ENCODE measurements around the gene SERPINB10.

SERPINB10 gene

DNA sequence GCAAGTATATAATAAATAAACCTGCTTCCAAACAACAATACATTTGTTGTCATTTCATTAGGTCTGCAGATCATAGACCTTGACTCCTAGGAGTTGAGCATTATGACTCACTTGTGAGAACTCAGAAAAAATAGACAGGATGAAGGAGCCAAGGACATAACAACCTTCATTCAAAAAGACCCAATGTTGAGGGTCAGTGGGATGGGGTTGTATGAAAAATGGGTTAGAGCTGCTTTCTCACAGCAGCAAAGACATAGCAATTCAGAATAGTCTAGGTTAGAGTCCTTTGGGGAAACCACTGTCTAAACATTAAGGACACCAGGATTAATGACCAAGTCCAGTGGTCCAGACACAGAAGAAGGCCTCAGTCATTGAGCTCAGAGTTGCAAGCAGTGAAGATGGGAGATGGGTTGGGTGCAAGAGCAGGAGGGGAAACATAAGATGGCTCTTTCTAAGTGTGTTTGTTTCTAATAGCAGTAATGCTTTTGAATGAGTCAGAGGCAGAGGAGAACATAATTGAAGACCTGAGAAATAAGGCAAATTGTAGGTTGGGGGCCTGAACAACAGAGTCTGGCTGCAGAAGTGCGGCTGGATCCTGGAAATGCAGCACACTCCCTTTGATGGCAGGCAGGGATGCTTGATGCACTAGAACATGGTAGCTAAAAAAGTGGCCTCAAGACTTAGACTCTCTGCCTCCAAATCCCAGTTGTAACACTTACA, 3.7 kb upstream of the SERPINB10 start:
- no peak overlapping the region for H3K4me3 ChIP-seq (ENCODE audit: low read depth, low read length)
- TF ChIP-seq MYC (IDR thresholded peaks at IDR 0.05; ENCODE audit: low read depth, low read length) = no peak
- TF ChIP-seq, protein P1, sequence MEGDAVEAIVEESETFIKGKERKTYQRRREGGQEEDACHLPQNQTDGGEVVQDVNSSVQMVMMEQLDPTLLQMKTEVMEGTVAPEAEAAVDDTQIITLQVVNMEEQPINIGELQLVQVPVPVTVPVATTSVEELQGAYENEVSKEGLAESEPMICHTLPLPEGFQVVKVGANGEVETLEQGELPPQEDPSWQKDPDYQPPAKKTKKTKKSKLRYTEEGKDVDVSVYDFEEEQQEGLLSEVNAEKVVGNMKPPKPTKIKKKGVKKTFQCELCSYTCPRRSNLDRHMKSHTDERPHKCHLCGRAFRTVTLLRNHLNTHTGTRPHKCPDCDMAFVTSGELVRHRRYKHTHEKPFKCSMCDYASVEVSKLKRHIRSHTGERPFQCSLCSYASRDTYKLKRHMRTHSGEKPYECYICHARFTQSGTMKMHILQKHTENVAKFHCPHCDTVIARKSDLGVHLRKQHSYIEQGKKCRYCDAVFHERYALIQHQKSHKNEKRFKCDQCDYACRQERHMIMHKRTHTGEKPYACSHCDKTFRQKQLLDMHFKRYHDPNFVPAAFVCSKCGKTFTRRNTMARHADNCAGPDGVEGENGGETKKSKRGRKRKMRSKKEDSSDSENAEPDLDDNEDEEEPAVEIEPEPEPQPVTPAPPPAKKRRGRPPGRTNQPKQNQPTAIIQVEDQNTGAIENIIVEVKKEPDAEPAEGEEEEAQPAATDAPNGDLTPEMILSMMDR (IDR thresholded peaks at IDR 0.05; ENCODE audit: low read depth, low read length) = no peak
- no peak for TF ChIP-seq POLR2A (IDR thresholded peaks at IDR 0.05; ENCODE audit: extremely low read depth, insufficient read length)
- TF ChIP-seq, protein P2, sequence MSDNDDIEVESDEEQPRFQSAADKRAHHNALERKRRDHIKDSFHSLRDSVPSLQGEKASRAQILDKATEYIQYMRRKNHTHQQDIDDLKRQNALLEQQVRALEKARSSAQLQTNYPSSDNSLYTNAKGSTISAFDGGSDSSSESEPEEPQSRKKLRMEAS (IDR thresholded peaks at IDR 0.05; ENCODE audit: low read depth, low read length) = no peak
- no peak for DNase-seq (ENCODE audit: low read depth)

DNA sequence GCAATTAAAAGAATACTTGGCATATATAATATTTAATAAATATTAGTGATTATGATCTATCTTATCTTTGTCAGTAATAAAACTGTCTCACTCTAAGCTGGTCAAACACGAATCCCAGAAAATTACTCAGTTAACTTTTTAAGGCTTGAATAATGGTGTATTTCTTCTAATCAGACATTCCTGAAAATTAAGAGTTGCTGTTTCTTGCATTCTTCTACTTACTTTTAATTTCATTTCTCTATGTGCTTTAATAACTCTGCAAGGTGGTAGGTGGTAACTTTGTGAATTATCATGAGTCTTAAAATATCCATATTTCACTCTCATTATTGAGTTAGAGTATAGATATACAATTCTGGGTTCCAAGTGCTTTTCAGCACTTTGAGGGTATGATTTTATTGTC, 3.1 kb upstream of the SERPINB10 start:
- TF ChIP-seq, protein P2 (IDR thresholded peaks at IDR 0.05; ENCODE audit: low read depth, low read length) = no peak
- no peak for TF ChIP-seq POLR2A (IDR thresholded peaks at IDR 0.05; ENCODE audit: extremely low read depth, insufficient read length)
- DNase-seq (ENCODE audit: low read depth) = no peak
- no peak overlapping the region for H3K4me3 ChIP-seq (ENCODE audit: low read depth, low read length)

DNA sequence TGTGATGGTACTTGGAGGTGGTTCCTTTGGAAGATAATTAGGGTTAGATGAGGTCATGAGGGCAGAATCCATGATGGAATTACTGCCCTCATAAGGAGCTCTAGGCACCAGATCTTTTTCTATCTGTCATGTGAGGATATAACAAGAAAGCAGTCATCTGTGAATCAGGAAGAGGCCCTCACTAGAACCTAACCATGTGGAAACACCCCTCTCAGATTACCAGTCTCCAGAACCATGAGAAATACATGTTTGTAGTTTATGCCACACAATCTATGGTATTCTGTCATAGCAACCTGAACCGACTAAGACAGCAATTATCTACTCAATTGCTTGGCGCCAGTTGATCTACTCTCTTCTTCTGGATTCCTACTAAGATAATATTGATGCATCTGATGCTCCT, 2.4 kb upstream of the SERPINB10 start:
- no peak overlapping the region for H3K4me3 ChIP-seq (ENCODE audit: low read depth, low read length)
- no peak for DNase-seq (ENCODE audit: low read depth)
- TF ChIP-seq MYC (IDR thresholded peaks at IDR 0.05; ENCODE audit: low read depth, low read length) = no peak
- TF ChIP-seq, protein P1 (IDR thresholded peaks at IDR 0.05; ENCODE audit: low read depth, low read length) = no peak
- TF ChIP-seq POLR2A (IDR thresholded peaks at IDR 0.05; ENCODE audit: extremely low read depth, insufficient read length) = no peak
- TF ChIP-seq, protein P2 (IDR thresholded peaks at IDR 0.05; ENCODE audit: low read depth, low read length) = no peak

DNA sequence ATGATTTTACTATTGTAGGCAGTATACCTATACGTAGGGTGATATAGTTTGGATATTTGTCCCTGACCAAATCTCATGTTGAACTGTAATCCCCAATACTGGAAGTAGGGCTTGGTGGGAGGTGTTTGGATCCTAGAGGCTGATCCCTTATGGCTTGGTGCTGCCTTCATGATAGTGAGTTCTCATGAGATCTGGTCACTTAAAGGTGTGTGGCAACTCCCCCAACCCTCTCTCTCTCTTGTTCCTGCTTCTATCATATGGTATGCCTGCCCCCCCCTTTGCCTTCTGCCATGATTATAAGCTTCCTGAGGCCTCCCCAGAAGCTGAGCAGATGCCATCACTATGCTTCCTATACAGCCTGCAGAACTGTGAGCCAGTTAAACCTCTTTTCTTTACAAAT, 1.7 kb upstream of the SERPINB10 start:
- H3K4me3 ChIP-seq (ENCODE audit: low read depth, low read length) = no peak overlapping the region
- no peak for DNase-seq (ENCODE audit: low read depth)
- TF ChIP-seq, protein P1 (IDR thresholded peaks at IDR 0.05; ENCODE audit: low read depth, low read length) = no peak
- TF ChIP-seq POLR2A (IDR thresholded peaks at IDR 0.05; ENCODE audit: extremely low read depth, insufficient read length) = no peak
- TF ChIP-seq MYC (IDR thresholded peaks at IDR 0.05; ENCODE audit: low read depth, low read length) = no peak
- TF ChIP-seq, protein P2 (IDR thresholded peaks at IDR 0.05; ENCODE audit: low read depth, low read length) = no peak

DNA sequence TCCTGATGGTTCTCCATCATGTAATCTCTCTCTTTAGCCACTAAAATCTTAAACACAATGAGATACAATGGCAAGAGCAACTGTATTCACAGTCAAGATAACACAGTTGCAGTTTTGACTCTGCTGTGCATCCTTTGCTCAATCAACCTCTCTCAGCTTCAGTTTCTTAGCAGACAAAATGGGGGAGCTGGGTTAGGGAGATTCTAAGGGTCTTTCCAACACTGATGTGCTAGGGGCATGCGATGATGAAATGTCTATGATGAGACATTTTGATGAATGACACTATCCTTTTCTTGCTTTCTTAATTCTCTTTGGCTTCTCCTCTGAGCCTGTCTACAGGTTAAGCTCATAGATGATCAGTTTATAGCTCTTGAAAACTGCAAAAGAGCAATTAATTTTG, 1.1 kb downstream of the SERPINB10 start:
- no peak overlapping the region for H3K4me3 ChIP-seq (ENCODE audit: low read depth, low read length)
- no peak for DNase-seq (ENCODE audit: low read depth)
- no peak for TF ChIP-seq MYC (IDR thresholded peaks at IDR 0.05; ENCODE audit: low read depth, low read length)
- TF ChIP-seq, protein P1 (IDR thresholded peaks at IDR 0.05; ENCODE audit: low read depth, low read length) = no peak
- TF ChIP-seq, protein P2 (IDR thresholded peaks at IDR 0.05; ENCODE audit: low read depth, low read length) = no peak

DNA sequence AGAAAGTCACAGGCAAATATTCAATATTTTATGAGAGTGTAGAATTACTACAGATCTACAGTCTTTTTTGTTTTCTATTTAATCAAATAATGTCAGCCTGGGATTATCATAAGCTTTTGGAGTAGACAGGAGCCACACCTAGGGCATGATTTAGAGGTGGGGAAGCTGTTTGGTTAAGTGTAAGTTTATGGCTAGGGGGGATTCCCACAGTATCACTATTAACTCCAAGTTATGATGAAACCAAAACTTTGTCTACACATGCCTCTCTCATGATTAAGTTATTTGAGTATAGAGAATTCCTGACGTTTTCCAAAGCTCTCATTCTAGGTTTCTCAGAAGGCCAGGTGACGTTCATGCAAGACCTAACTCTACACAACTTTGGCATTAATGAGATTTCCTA, 2.1 kb downstream of the SERPINB10 start:
- DNase-seq (ENCODE audit: low read depth) = no peak
- H3K4me3 ChIP-seq (ENCODE audit: low read depth, low read length) = no peak overlapping the region
- no peak for TF ChIP-seq MYC (IDR thresholded peaks at IDR 0.05; ENCODE audit: low read depth, low read length)

DNA sequence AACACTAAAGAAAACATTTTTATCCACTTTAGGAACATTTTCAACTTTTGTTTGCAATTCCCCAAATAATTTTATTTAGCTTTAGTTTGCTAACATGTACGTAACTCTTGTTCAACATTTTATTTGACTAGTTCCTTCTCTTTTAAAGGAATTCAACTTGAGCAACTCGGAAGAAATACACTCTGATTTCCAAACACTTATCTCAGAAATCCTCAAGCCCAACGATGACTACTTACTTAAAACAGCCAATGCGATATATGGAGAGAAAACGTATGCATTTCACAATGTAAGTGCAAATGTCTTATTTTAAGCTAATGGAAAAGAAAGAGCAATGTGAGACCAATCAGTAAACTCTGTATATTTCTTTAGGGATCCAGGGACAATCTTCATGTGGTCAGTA, 10.1 kb downstream of the SERPINB10 start:
- DNase-seq (ENCODE audit: low read depth) = no peak
- no peak overlapping the region for H3K4me3 ChIP-seq (ENCODE audit: low read depth, low read length)
- TF ChIP-seq, protein P2 (IDR thresholded peaks at IDR 0.05; ENCODE audit: low read depth, low read length) = no peak
- TF ChIP-seq, protein P1 (IDR thresholded peaks at IDR 0.05; ENCODE audit: low read depth, low read length) = no peak

Data from NB4 (cell line).